BJ (cell line): Measurements from ENCODE around the gene NSFL1C. TPM values are rescaled to one million over a fixed set of nuclear protein-coding genes. Genes with fewer than 3 reads are reported as not detected.

Experiments used
- CTCF ChIA-PET: fragments of 350-600 bp; formaldehyde crosslinking; extraction: SDS; loops from one replicate; lab custom pipeline; 2021; ENCODE audit warnings: antibody characterized with exemption, inconsistent platforms; lab: Yijun Ruan, JAX
- POLR2A ChIA-PET: fragments of 300-600 bp; sonication (Branson Sonifier 250); formaldehyde crosslinking; extraction: SDS; loops from one replicate; lab custom pipeline; 2021; ENCODE audit warnings: antibody characterized with exemption; lab: Charles Lee
- DNase-seq: peaks from one replicate; pipeline ENCODE4 v3.0.0-alpha.2; 2011; ENCODE audit warnings: low read depth
- H3K27me3 ChIP-seq: 2 replicates; pipeline ENCODE4 v1.6.0; 2011; ENCODE audit warnings: low read length; ENCODE audit not compliant: control insufficient read depth, insufficient read depth
- H3K36me3 ChIP-seq: 2 replicates; pipeline ENCODE4 v1.5.1; 2011; ENCODE audit warnings: low read length; ENCODE audit not compliant: control insufficient read depth, insufficient read depth
- H3K4me3 ChIP-seq: 2 replicates; pipeline ENCODE4 v1.5.1; 2011; ENCODE audit warnings: low read depth, mild to moderate bottlenecking, control low read depth, low read length
- polyA plus RNA-seq: library from polyadenylated mRNA; depleted of rRNA; stranded (reverse); fragments of >200 nt; gene quantifications from 2 replicates; pipeline ENCODE4 v1.2.3, GENCODE V29; 2011
- TF ChIP-seq, protein P1 (sequence below): IDR thresholded peaks from 2 replicates; pipeline ENCODE4 v1.5.1; 2011; ENCODE audit warnings: low read depth, mild to moderate bottlenecking, control low read depth, inconsistent platforms, low read length, moderate library complexity; ENCODE audit not compliant: insufficient read depth

The NSFL1C gene
- polyA plus RNA-seq, 1 experiment = 27.7 TPM

DNA sequence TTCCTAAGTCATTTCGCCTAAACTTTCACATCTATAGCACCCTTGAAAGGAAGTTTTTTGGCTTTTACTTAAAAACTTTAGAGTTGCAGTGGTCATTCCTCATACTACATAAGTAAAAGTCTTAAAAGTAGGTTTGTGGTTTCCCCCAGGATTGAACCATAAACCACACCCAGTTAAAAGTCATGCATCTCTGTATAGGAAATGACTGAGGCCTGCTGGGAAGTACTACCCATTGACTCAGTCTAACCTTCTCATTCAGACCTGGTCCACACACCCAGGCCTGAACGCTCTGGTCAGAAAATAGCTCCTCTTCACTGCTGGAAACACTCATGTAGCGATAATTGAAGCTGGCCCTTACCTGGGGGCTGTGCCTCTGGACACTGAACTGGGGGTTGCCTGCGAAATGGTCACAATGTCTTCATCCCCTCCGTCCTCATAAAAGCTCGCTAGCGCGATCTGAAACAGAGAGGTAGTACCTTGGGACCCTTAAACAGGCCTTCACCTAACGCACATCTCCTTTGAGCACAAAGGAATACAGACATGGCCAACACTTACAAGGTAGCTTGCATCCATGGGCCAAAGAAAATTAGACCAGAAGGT, 2.6 kb downstream of the NSFL1C start:
- CTCF ChIA-PET = interaction anchor here (1.0 to 6.8 kb wide), 2 partner anchors 41 to 151 kb away, joined by 4 to 71 read pairs; no protein-coding TSS in a partner anchor
- TF ChIP-seq, protein P1, sequence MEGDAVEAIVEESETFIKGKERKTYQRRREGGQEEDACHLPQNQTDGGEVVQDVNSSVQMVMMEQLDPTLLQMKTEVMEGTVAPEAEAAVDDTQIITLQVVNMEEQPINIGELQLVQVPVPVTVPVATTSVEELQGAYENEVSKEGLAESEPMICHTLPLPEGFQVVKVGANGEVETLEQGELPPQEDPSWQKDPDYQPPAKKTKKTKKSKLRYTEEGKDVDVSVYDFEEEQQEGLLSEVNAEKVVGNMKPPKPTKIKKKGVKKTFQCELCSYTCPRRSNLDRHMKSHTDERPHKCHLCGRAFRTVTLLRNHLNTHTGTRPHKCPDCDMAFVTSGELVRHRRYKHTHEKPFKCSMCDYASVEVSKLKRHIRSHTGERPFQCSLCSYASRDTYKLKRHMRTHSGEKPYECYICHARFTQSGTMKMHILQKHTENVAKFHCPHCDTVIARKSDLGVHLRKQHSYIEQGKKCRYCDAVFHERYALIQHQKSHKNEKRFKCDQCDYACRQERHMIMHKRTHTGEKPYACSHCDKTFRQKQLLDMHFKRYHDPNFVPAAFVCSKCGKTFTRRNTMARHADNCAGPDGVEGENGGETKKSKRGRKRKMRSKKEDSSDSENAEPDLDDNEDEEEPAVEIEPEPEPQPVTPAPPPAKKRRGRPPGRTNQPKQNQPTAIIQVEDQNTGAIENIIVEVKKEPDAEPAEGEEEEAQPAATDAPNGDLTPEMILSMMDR = no peak
- peaks cover 6% of the 10 kb centered on the region for H3K36me3 ChIP-seq
- H3K27me3 ChIP-seq = no peaks in the 10 kb centered on the region
- H3K4me3 ChIP-seq = no peak overlapping the region
- DNase-seq = no peak
- POLR2A ChIA-PET = no interaction called here

DNA sequence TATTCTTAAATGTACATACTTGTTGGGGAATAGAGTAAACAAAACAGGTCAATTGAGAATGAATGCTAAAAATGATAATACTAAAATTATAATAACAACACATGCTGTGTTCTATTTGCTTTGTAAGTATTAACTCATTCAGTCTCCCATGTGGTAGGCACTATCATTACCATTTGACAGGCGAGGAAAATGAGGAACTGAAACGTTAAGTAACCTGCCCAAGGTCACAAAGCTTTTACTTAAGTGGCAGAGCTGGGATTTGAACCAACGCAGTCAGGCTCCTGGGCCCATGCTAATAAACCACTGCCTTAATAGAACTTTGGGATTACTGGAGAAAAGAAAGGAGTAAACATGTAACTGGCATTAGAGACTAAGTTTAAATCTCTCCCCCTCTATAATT, 3.8 kb downstream of the NSFL1C start:
- H3K4me3 ChIP-seq = no peak overlapping the region
- TF ChIP-seq, protein P1 = no peak
- ChIA-PET POLR2A (no interaction called here), CTCF (no interaction called here)
- DNase-seq = no peak
- H3K36me3 ChIP-seq = peaks cover 7% of the 10 kb centered on the region
- H3K27me3 ChIP-seq = no peaks in the 10 kb centered on the region

DNA sequence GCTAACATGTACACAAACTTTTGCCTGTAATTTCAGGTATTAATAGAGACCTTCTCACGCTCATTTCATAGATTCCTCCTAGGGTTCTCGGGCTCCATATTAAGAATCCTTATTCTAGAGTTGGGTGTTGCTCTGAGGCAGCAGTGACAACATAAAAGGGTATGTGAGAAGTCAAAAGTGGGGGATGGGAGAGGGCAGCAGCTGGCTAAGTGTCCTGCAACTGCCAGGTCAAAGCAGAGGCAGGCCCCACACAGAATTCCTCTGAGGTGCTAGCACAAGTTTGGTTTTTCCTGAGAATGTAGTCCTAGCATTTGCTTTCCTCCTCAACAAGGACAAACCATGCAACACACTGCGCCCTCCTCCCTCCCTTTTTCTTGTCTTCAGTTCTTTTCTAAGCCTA, 4.6 kb downstream of the NSFL1C start:
- Histone ChIP-seq H3K36me3 (peaks cover 7% of the 10 kb centered on the region), H3K4me3 (no peak overlapping the region), H3K27me3 (no peaks in the 10 kb centered on the region)
- TF ChIP-seq, protein P1 = no peak
- ChIA-PET POLR2A (no interaction called here), CTCF (interaction anchor here (0.6 to 2.0 kb wide), 3 partner anchors 25 to 149 kb away, joined by 3 to 6 read pairs (median 4); no protein-coding TSS in a partner anchor)
- no peak for DNase-seq

DNA sequence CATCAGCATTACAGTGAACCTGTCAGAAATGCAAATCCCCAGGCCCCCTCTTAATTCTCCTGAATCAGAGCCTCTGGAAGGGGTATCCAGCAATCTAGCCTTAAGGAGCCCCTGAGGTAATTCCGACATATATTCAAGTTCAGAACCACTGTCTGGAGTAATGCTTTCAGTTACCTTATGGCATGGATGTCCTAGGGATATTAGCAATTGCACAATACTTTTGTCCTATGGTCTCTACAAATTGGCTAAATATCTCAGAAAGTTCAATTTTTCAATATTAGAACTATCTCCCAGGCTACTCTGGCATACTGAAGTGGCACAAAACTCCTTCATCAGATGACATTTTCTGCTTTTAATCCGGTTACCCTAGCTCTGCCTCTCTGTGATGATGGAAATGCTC, 6.4 kb downstream of the NSFL1C start:
- no peaks in the 10 kb centered on the region for H3K27me3 ChIP-seq
- TF ChIP-seq, protein P1 = no peak
- ChIA-PET POLR2A (no interaction called here), CTCF (interaction anchor here (0.6 to 2.0 kb wide), 3 partner anchors 24 to 251 kb away, joined by 3 to 6 read pairs (median 4); no protein-coding TSS in a partner anchor)
- no peak for DNase-seq
- H3K36me3 ChIP-seq = peaks cover 7% of the 10 kb centered on the region
- H3K4me3 ChIP-seq = no peak overlapping the region

DNA sequence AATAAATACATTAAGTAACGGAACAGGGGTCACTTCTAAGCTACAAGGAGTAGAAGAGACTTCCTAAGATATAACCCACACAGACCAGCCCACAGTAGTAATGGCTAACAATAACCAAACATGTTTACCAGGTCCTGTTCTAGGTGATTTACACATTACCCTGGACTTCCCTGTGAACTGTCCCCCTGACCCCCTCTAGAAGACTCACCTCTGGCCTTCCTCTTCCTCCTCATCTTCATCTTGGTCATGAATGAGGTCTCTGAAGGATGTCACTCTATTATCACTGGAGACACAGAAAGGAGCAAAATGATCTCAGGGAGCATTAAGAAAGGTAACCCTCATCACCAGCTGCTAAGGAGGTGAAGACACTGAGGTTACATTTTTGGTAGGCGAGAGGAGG, 8.7 kb downstream of the NSFL1C start:
- Histone ChIP-seq H3K27me3 (no peaks in the 10 kb centered on the region), H3K36me3 (peaks cover 17% of the 10 kb centered on the region), H3K4me3 (no peak overlapping the region)
- ChIA-PET CTCF (interaction anchor here (1.4 to 1.5 kb wide), 2 partner anchors 9 to 21 kb away, joined by 7 to 10 read pairs; partner anchors contain the start of gene NSFL1C), POLR2A (no interaction called here)
- no peak for DNase-seq
- TF ChIP-seq, protein P1 = no peak
